Trophoblast cell (in vitro differentiated cells and primary cell): ENCODE results near the gene PCDHGA3.

Source experiments
- DNase-seq, 2 donors: peaks; one replicate each; pipeline ENCODE4 v3.0.0-alpha.2; 2016
- H2AFZ ChIP-seq: 2 replicates; pipeline ENCODE4 v1.6.1; 2013; ENCODE audit warnings: low read length, moderate library complexity, mild to moderate bottlenecking; ENCODE audit not compliant: insufficient read depth, poor library complexity
- H2AK5ac ChIP-seq: 2 replicates; pipeline ENCODE4 v1.6.1; 2013; ENCODE audit warnings: mild to moderate bottlenecking, low read length
- H2BK120ac ChIP-seq: 2 replicates; pipeline ENCODE4 v1.6.1; 2013; ENCODE audit warnings: low read length, mild to moderate bottlenecking, moderate library complexity; ENCODE audit not compliant: insufficient read depth, poor library complexity
- H2BK12ac ChIP-seq: 2 replicates; pipeline ENCODE4 v1.6.1; 2013; ENCODE audit warnings: mild to moderate bottlenecking, low read length, moderate library complexity
- H2BK5ac ChIP-seq: 2 replicates; pipeline ENCODE4 v1.6.1; 2013; ENCODE audit warnings: low read length, low read depth, moderate library complexity, mild to moderate bottlenecking; ENCODE audit not compliant: poor library complexity
- H3K14ac ChIP-seq: 2 replicates; pipeline ENCODE4 v1.6.1; 2013; ENCODE audit warnings: mild to moderate bottlenecking, low read length
- H3K18ac ChIP-seq: 2 replicates; pipeline ENCODE4 v1.6.1; 2013; ENCODE audit warnings: mild to moderate bottlenecking, low read length
- H3K23ac ChIP-seq: 2 replicates; pipeline ENCODE4 v1.6.1; 2013; ENCODE audit warnings: low read length
- H3K27ac ChIP-seq: 2 replicates; pipeline ENCODE4 v1.5.1; 2013; ENCODE audit warnings: low read depth, mild to moderate bottlenecking, inconsistent platforms, low read length, moderate library complexity
- H3K27me3 ChIP-seq: 2 replicates; pipeline ENCODE4 v1.6.1; 2013; ENCODE audit warnings: inconsistent platforms, mild to moderate bottlenecking, low read length, moderate library complexity; ENCODE audit not compliant: insufficient read depth
- H3K36me3 ChIP-seq, 2 experiments: 1 replicate in 1 of 2; 2 replicates in 1 of 2; pipeline ENCODE4 v1.6.1; 2013; ENCODE audit warnings: low read length in 2 of 2, mild to moderate bottlenecking in 2 of 2, moderate library complexity in 1 of 2; ENCODE audit not compliant: insufficient read depth in 2 of 2, control insufficient read depth in 1 of 2
- H3K4ac ChIP-seq: 2 replicates; pipeline ENCODE4 v1.6.1; 2013; ENCODE audit warnings: low read depth, mild to moderate bottlenecking, low read length, moderate library complexity
- H3K4me1 ChIP-seq, 2 experiments: 1 replicate in 1 of 2; 2 replicates in 1 of 2; pipeline ENCODE4 v1.6.1; 2013; ENCODE audit warnings: low read length in 2 of 2, mild to moderate bottlenecking in 2 of 2, moderate library complexity in 1 of 2; ENCODE audit not compliant: insufficient read depth in 2 of 2, control insufficient read depth in 1 of 2
- H3K4me2 ChIP-seq: 2 replicates; pipeline ENCODE4 v1.6.1; 2013; ENCODE audit warnings: inconsistent platforms, mild to moderate bottlenecking, low read length, moderate library complexity
- H3K4me3 ChIP-seq: 2 replicates; pipeline ENCODE4 v1.5.1; 2013; ENCODE audit warnings: mild to moderate bottlenecking, low read depth, low read length, inconsistent platforms
- H3K79me1 ChIP-seq: one replicate; pipeline ENCODE4 v1.6.1; 2013; ENCODE audit warnings: low read length
- H3K79me2 ChIP-seq: 2 replicates; pipeline ENCODE4 v1.6.1; 2013; ENCODE audit warnings: low read length, mild to moderate bottlenecking; ENCODE audit not compliant: control insufficient read depth, insufficient read depth, poor library complexity
- H3K9ac ChIP-seq: 2 replicates; pipeline ENCODE4 v1.6.1; 2013; ENCODE audit warnings: mild to moderate bottlenecking, low read length
- H3K9me3 ChIP-seq: 2 replicates; pipeline ENCODE4 v1.6.1; 2013; ENCODE audit warnings: low read depth, mild to moderate bottlenecking, control low read depth, inconsistent platforms, low read length; ENCODE audit not compliant: insufficient read depth
- H4K12ac ChIP-seq: 2 replicates; pipeline ENCODE4 v1.6.1; 2013; ENCODE audit warnings: low read depth, mild to moderate bottlenecking, low read length, moderate library complexity
- H4K8ac ChIP-seq: 2 replicates; pipeline ENCODE4 v1.6.1; 2013; ENCODE audit warnings: low read depth, mild to moderate bottlenecking, low read length, moderate library complexity
- H4K91ac ChIP-seq: one replicate; pipeline ENCODE4 v1.6.1; 2013; ENCODE audit warnings: low read depth, mild to moderate bottlenecking, low read length, moderate library complexity
- WGBS: extraction: QIAGEN DNeasy Blood & Tissue Kit; methylation state at CpG from one replicate; pipeline ENCODE4 v1.1.7; 2013; ENCODE audit warnings: missing lambda C conversion rate; ENCODE audit not compliant: insufficient read length, insufficient coverage; ENCODE audit errors: extremely low coverage; 5-methylcytosine and 5-hydroxymethylcytosine counted together

PCDHGA3 gene

DNA sequence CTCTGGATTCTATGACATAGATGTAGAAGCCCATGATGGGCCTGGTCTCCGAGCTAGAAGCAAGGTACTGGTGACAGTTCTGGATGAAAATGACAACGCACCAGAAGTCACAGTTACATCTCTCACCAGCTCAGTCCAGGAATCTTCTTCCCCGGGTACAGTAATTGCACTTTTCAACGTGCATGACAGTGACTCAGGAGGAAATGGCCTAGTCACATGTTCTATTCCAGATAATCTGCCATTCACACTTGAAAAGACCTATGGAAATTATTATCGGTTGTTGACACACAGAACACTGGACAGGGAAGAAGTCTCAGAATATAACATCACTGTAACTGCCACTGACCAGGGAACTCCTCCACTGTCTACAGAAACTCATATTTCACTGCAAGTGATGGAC is 12.5 kb downstream of the PCDHGA3 start:
- H4K91ac ChIP-seq = no peak overlapping the region
- WGBS = no CpG with 5 or more reads among the region's 5 CpGs
- peaks cover 33% of the 10 kb centered on the region for H3K9me3 ChIP-seq

DNA sequence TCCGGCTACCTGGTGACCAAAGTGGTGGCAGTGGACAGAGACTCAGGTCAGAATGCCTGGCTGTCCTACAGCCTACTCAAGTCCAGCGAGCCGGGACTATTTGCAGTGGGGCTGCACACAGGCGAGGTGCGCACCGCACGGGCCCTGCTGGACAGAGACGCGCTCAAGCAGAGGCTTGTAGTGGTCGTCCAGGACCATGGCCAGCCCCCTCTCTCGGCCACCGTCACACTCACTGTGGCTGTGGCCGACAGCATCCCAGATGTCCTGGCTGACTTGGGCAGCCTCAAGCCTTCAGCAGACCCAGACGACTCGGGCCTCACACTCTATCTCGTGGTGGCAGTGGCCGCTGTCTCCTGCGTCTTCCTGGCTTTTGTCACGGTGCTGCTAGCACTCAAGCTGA is 13.3 kb downstream of the PCDHGA3 start:
- Histone ChIP-seq H3K27ac (no peak overlapping the region), H3K27me3 (no peaks in the 10 kb centered on the region), H3K23ac (no peak overlapping the region), H3K4me1 (no peaks in the 10 kb centered on the region), H2BK5ac (no peak overlapping the region), H2BK12ac (no peak overlapping the region), H2AFZ (no peak overlapping the region), H3K4me3 (no peak overlapping the region), H4K12ac (no peak overlapping the region), H3K9ac (no peak overlapping the region), H3K79me2 (no peaks in the 10 kb centered on the region), H2AK5ac (no peak overlapping the region), H3K9me3 (peaks cover 35% of the 10 kb centered on the region), H3K36me3 (peaks cover 0 to 3% of the 10 kb centered on the region in 2 experiments), H3K4ac (no peak overlapping the region), H3K18ac (no peak overlapping the region), H4K8ac (no peak overlapping the region), H3K14ac (no peak overlapping the region), H4K91ac (no peak overlapping the region), H3K79me1 (no peaks in the 10 kb centered on the region), H2BK120ac (no peak overlapping the region), H3K4me2 (no peak overlapping the region)
- DNase-seq = no peak
- no CpG with 5 or more reads among the region's 19 CpGs for WGBS

More for the DNA sequence above, 12.5 kb downstream of the PCDHGA3 start:
- no peak overlapping the region for H3K4me2 ChIP-seq
- no peak overlapping the region for H2BK120ac ChIP-seq
- H2BK5ac ChIP-seq = no peak overlapping the region
- H3K79me2 ChIP-seq = no peaks in the 10 kb centered on the region
- no peaks in the 10 kb centered on the region for H3K27me3 ChIP-seq
- no peak overlapping the region for H2AK5ac ChIP-seq
- no peak overlapping the region for H3K14ac ChIP-seq
- no peak overlapping the region for H3K9ac ChIP-seq
- H3K18ac ChIP-seq = no peak overlapping the region
- H3K4me1 ChIP-seq = no peaks in the 10 kb centered on the region
- H4K12ac ChIP-seq = no peak overlapping the region
- no peak for DNase-seq
- no peaks in the 10 kb centered on the region for H3K79me1 ChIP-seq
- H3K4ac ChIP-seq = no peak overlapping the region
- no peak overlapping the region for H3K23ac ChIP-seq
- H3K36me3 ChIP-seq = peaks cover 0 to 3% of the 10 kb centered on the region in 2 experiments
- no peak overlapping the region for H2BK12ac ChIP-seq
- no peak overlapping the region for H2AFZ ChIP-seq
- H4K8ac ChIP-seq = no peak overlapping the region
- H3K4me3 ChIP-seq = no peak overlapping the region
- no peak overlapping the region for H3K27ac ChIP-seq

DNA sequence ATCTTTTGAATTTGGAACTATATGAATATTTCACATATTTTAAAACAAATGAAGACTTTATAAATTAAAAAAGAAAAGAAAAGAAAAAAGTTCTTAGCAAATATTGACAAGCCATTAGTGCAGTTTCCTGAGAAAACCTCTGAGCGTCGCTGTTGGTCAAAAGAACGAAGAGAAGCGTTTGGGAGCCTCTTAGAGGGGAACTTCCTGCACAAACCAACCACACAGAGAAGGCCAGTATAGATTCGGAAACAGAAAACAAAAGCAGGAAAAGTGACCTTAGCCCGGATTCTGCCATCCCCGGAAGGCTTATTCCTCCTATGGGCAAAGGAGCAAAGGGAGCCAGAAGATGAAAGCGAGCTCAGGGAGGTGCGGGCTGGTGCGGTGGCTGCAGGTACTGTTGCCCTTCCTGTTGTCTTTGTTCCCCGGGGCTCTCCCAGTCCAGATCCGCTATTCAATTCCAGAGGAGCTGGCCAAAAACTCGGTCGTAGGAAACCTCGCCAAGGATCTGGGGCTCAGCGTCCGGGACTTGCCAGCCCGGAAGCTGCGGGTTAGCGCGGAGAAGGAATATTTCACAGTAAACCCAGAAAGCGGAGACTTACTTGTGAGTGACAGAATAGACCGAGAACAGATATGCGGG is 16.3 kb downstream of the PCDHGA3 start, which contains the start of gene PCDHGB2:
Gene PCDHGB2 (plus strand): TSS at position 205 of the 637 bp plus-strand sequence. CDS start 142 bp downstream, at position 347.
- no peak within 1 kb of the TSS for H3K23ac ChIP-seq
- H2BK120ac ChIP-seq = no peak within 1 kb of the TSS
- no peaks in the 10 kb centered on the region for H3K79me1 ChIP-seq
- H3K18ac ChIP-seq = no peak within 1 kb of the TSS
- H3K4ac ChIP-seq = no peak within 1 kb of the TSS
- no peak within 1 kb of the TSS for H2BK12ac ChIP-seq
- H4K8ac ChIP-seq = no peak within 1 kb of the TSS
- H3K27ac ChIP-seq = no peak within 1 kb of the TSS
- no peak within 1 kb of the TSS for H3K4me3 ChIP-seq
- H2AK5ac ChIP-seq = no peak within 1 kb of the TSS
- no peak within 1 kb of the TSS for H3K9ac ChIP-seq
- WGBS = no CpG with 5 or more reads among the region's 24 CpGs
- peaks cover 39% of the 10 kb centered on the region for H3K9me3 ChIP-seq
- no peak within 1 kb of the TSS for H3K14ac ChIP-seq
- no peak within 1 kb of the TSS for H2AFZ ChIP-seq
- no peak within 1 kb of the TSS for H2BK5ac ChIP-seq
- H3K36me3 ChIP-seq = no peaks in the 10 kb centered on the region
- H4K91ac ChIP-seq = no peak within 1 kb of the TSS
- no peaks in the 10 kb centered on the region for H3K4me1 ChIP-seq
- DNase-seq = no peak
- no peaks in the 10 kb centered on the region for H3K79me2 ChIP-seq
- no peaks in the 10 kb centered on the region for H3K27me3 ChIP-seq
- no peak within 1 kb of the TSS for H4K12ac ChIP-seq
- no peak within 1 kb of the TSS for H3K4me2 ChIP-seq

- H3K23ac ChIP-seq = no peak overlapping the region
- no peaks in the 10 kb centered on the region for H3K79me2 ChIP-seq
- no peak overlapping the region for H2BK120ac ChIP-seq
- WGBS = no CpG with 5 or more reads among the region's 15 CpGs
- no peak overlapping the region for H3K9ac ChIP-seq
- no peak for DNase-seq
- H3K9me3 ChIP-seq = peaks cover 39% of the 10 kb centered on the region
- no peak overlapping the region for H3K4me2 ChIP-seq
- H3K4me3 ChIP-seq = no peak overlapping the region
- H3K18ac ChIP-seq = no peak overlapping the region
- no peak overlapping the region for H2BK5ac ChIP-seq
- H3K4ac ChIP-seq = no peak overlapping the region
- H3K79me1 ChIP-seq = no peaks in the 10 kb centered on the region
- H2AK5ac ChIP-seq = no peak overlapping the region
- no peak overlapping the region for H4K91ac ChIP-seq
- H3K27me3 ChIP-seq = no peaks in the 10 kb centered on the region
- H3K4me1 ChIP-seq = no peaks in the 10 kb centered on the region
- H4K8ac ChIP-seq = no peak overlapping the region
- H4K12ac ChIP-seq = no peak overlapping the region
- H2BK12ac ChIP-seq = no peak overlapping the region
- no peak overlapping the region for H2AFZ ChIP-seq
- no peak overlapping the region for H3K14ac ChIP-seq
- no peaks in the 10 kb centered on the region for H3K36me3 ChIP-seq
- no peak overlapping the region for H3K27ac ChIP-seq
Measured at GRCh38 chr5:141360685-141361084, 17.1 kb downstream of the PCDHGA3 start.
